ENCODE data around the gene SPATA9.

The SPATA9 gene

DNA sequence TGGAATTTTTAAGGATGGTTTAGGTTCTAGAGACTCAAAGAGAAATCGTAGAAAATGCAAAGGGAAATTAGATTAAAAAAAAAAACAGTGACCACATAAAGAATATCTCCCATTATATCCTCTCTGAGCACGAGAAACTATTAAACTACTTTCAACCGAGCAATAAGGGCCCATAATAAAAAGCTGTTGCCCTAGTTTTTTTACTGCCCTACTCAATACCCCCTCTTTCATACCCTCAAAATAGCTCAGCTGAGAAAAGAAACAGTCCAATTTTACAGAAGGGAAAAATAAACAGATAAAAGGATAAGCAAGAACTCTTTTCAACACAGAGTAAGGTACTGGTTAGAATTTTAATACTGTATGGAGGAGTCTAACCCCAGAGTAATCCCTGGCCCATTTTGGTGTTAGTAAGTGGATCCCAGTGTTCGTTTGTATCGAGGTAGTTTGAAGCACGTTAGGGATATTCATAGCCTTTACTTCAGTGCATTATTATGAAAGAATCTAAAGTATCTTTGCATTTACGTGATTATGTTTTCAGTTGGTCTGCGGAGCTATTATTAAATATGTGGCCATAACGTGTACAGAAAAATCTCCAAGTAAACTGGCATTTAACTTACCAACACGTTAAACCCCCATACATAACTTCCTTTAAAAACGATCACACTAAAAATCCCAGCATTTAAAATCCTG is 47.4 kb upstream of the SPATA9 start:
- no peak overlapping the region for H4K91ac ChIP-seq (ENCODE audit: low read depth, low read length)
- no peak overlapping the region for H2BK5ac ChIP-seq (ENCODE audit: low read depth, low read length, poor library complexity)
- no peak overlapping the region for H3K14ac ChIP-seq (ENCODE audit: low read length)
- no peak overlapping the region for H3K18ac ChIP-seq (ENCODE audit: low read length)
- no peak overlapping the region for H3K23ac ChIP-seq (ENCODE audit: low read length)
- no peaks in the 10 kb centered on the region for H3K9me3 ChIP-seq (ENCODE audit: insufficient read depth, low read depth, low read length)
- no peak overlapping the region for H2AFZ ChIP-seq (ENCODE audit: insufficient read depth, low read length, poor library complexity)
- H2BK120ac ChIP-seq (ENCODE audit: insufficient read depth, low read length, poor library complexity): no peak overlapping the region
- peaks cover 0 to 2% of the 10 kb centered on the region in 2 experiments for H3K36me3 ChIP-seq (ENCODE audit: control insufficient read depth in 1 of 2, insufficient read depth in 2 of 2, low read length in 2 of 2)
- no peak overlapping the region for H2BK12ac ChIP-seq (ENCODE audit: low read length)
- H3K4me2 ChIP-seq (ENCODE audit: low read length): peak overlapping the region; percentile 76
- no peak overlapping the region for H2AK5ac ChIP-seq (ENCODE audit: low read length)
- H3K79me1 ChIP-seq (ENCODE audit: low read length): peaks cover 24% of the 10 kb centered on the region
- no peak overlapping the region for H3K4ac ChIP-seq (ENCODE audit: low read depth, low read length)
- H3K27ac ChIP-seq (ENCODE audit: low read depth, low read length): peak overlapping the region; percentile 88
- H4K8ac ChIP-seq (ENCODE audit: low read depth, low read length): no peak overlapping the region
- DNase-seq: no peak
- H3K79me2 ChIP-seq (ENCODE audit: control insufficient read depth, insufficient read depth, low read length, poor library complexity): peaks cover 13% of the 10 kb centered on the region
- peaks cover 3 to 9% of the 10 kb centered on the region in 2 experiments for H3K4me1 ChIP-seq (ENCODE audit: control insufficient read depth in 1 of 2, insufficient read depth in 2 of 2, low read length in 2 of 2)
- H3K4me3 ChIP-seq (ENCODE audit: low read depth, low read length): no peak overlapping the region
- no CpG with 5 or more reads among the region's 11 CpGs for WGBS (ENCODE audit: extremely low coverage, insufficient coverage, insufficient read length)
- H3K27me3 ChIP-seq (ENCODE audit: insufficient read depth, low read length): no peaks in the 10 kb centered on the region
- H3K9ac ChIP-seq (ENCODE audit: low read length): no peak overlapping the region
- H4K12ac ChIP-seq (ENCODE audit: low read depth, low read length): no peak overlapping the region

DNA sequence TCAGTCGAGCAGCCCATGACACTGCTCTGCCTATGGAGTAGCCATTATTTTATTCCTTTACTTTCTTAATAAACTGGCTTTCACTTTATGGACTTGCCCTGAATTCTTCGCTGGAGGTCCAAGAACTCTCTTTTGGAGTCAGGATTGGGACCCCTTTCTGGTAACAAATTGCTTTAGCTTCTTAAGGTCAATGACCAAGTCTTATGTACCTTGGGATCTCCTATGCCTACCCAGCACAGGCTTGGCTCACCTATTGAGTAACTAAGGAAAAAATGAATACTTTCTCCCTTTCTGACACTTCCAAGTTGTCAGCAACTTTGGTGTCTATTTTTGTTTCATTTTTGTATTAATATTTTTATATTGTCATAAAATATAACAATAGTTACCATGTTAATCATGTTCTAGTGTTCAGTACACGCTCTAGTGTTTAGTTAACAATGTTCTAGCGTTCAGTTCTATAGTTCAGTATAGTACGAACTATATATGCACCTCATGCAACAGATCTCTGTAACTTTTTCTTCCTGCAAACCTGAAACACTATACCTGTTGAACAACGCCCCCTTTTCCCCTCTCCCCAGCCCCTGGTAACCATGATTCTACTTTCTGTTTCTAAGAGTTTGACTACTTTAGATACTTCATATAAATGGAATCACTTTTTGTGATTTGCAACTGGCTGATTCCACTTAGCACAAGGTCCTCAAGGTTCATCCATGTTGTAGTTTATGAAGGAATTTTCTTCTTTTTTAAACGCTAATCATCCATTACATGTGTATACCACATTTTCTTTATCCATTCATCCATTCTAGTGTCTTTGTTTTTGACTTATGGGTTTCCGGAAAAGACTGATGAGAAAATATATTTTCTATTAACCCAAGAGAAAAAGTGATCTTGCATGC is 46.6 kb upstream of the SPATA9 start:
- H3K27ac ChIP-seq (ENCODE audit: low read depth, low read length): peak overlapping the region; percentile 82
- H3K27me3 ChIP-seq (ENCODE audit: insufficient read depth, low read length): no peaks in the 10 kb centered on the region
- no peak overlapping the region for H3K4me2 ChIP-seq (ENCODE audit: low read length)
- H2BK12ac ChIP-seq (ENCODE audit: low read length): no peak overlapping the region
- H3K4ac ChIP-seq (ENCODE audit: low read depth, low read length): peak overlapping the region; percentile 33
- H4K12ac ChIP-seq (ENCODE audit: low read depth, low read length): no peak overlapping the region
- peaks cover 3 to 10% of the 10 kb centered on the region in 2 experiments for H3K4me1 ChIP-seq (ENCODE audit: control insufficient read depth in 1 of 2, insufficient read depth in 2 of 2, low read length in 2 of 2)
- H3K79me1 ChIP-seq (ENCODE audit: low read length): peaks cover 24% of the 10 kb centered on the region
- no peak overlapping the region for H3K14ac ChIP-seq (ENCODE audit: low read length)
- H3K9me3 ChIP-seq (ENCODE audit: insufficient read depth, low read depth, low read length): no peaks in the 10 kb centered on the region
- H3K9ac ChIP-seq (ENCODE audit: low read length): no peak overlapping the region
- H2BK120ac ChIP-seq (ENCODE audit: insufficient read depth, low read length, poor library complexity): peak overlapping the region; percentile 83
- H4K8ac ChIP-seq (ENCODE audit: low read depth, low read length): no peak overlapping the region
- peak overlapping the region; percentile 53 for H2BK5ac ChIP-seq (ENCODE audit: low read depth, low read length, poor library complexity)
- no peak overlapping the region for H2AFZ ChIP-seq (ENCODE audit: insufficient read depth, low read length, poor library complexity)
- no CpG with 5 or more reads among the region's 8 CpGs for WGBS (ENCODE audit: extremely low coverage, insufficient coverage, insufficient read length)
- H2AK5ac ChIP-seq (ENCODE audit: low read length): no peak overlapping the region
- H4K91ac ChIP-seq (ENCODE audit: low read depth, low read length): peak overlapping the region; percentile 33
- H3K4me3 ChIP-seq (ENCODE audit: low read depth, low read length): no peak overlapping the region
- H3K18ac ChIP-seq (ENCODE audit: low read length): no peak overlapping the region
- H3K23ac ChIP-seq (ENCODE audit: low read length): no peak overlapping the region
- peaks cover 11% of the 10 kb centered on the region for H3K79me2 ChIP-seq (ENCODE audit: control insufficient read depth, insufficient read depth, low read length, poor library complexity)
- peak in 1 of 2 donors; percentile 21 for DNase-seq
- peaks cover 0 to 2% of the 10 kb centered on the region in 2 experiments for H3K36me3 ChIP-seq (ENCODE audit: control insufficient read depth in 1 of 2, insufficient read depth in 2 of 2, low read length in 2 of 2)

DNA sequence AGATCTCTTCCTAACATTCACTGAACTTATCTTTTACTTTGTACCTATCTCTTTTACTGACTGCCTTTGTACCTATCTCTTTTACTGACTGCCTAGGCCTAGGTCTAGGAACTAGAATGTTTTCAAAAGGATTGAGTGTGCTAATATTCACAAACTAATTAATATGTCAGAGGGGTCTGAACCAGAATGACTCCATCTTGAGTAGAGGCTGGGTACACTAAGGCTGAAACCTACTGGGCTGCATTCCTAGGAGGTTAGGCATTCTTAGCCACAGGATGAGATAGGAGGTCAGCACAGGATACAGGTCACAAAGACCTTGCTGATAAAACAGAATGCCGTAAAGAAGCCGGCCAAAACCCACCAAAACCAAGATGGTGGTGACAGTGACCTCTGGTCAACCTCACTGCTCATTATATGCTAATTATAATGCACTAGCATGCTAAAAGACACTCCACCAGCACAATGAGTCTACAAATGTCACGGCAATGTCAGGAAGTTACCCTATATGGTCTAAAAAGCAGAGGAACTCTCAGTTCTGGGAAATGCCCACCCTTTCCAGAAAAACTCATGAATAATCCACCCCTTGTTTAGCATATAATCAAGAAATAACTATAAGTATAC is 45.8 kb upstream of the SPATA9 start:
- H2AK5ac ChIP-seq (ENCODE audit: low read length): no peak overlapping the region
- H3K9ac ChIP-seq (ENCODE audit: low read length): no peak overlapping the region
- no peak overlapping the region for H2BK120ac ChIP-seq (ENCODE audit: insufficient read depth, low read length, poor library complexity)
- no peak overlapping the region for H4K8ac ChIP-seq (ENCODE audit: low read depth, low read length)
- peak overlapping the region; percentile 82 for H3K27ac ChIP-seq (ENCODE audit: low read depth, low read length)
- no peak overlapping the region for H3K4me2 ChIP-seq (ENCODE audit: low read length)
- no peak overlapping the region for H2BK12ac ChIP-seq (ENCODE audit: low read length)
- H3K4ac ChIP-seq (ENCODE audit: low read depth, low read length): peak overlapping the region; percentile 33
- DNase-seq: peak; percentile 45 to 66
- no peak overlapping the region for H4K12ac ChIP-seq (ENCODE audit: low read depth, low read length)
- no peaks in the 10 kb centered on the region for H3K9me3 ChIP-seq (ENCODE audit: insufficient read depth, low read depth, low read length)
- peak overlapping the region; percentile 64 for H4K91ac ChIP-seq (ENCODE audit: low read depth, low read length)
- peaks cover 24% of the 10 kb centered on the region for H3K79me1 ChIP-seq (ENCODE audit: low read length)
- H3K27me3 ChIP-seq (ENCODE audit: insufficient read depth, low read length): no peaks in the 10 kb centered on the region
- no peak overlapping the region for H3K4me3 ChIP-seq (ENCODE audit: low read depth, low read length)
- peaks cover 11% of the 10 kb centered on the region for H3K79me2 ChIP-seq (ENCODE audit: control insufficient read depth, insufficient read depth, low read length, poor library complexity)
- H3K36me3 ChIP-seq (ENCODE audit: control insufficient read depth in 1 of 2, insufficient read depth in 2 of 2, low read length in 2 of 2): peaks cover 0 to 4% of the 10 kb centered on the region in 2 experiments
- no peak overlapping the region for H3K18ac ChIP-seq (ENCODE audit: low read length)
- no peak overlapping the region for H3K23ac ChIP-seq (ENCODE audit: low read length)
- WGBS (ENCODE audit: extremely low coverage, insufficient coverage, insufficient read length): no CpG with 5 or more reads among the region's 3 CpGs
- no peak overlapping the region for H2BK5ac ChIP-seq (ENCODE audit: low read depth, low read length, poor library complexity)
- peaks cover 3 to 12% of the 10 kb centered on the region in 2 experiments for H3K4me1 ChIP-seq (ENCODE audit: control insufficient read depth in 1 of 2, insufficient read depth in 2 of 2, low read length in 2 of 2)
- no peak overlapping the region for H3K14ac ChIP-seq (ENCODE audit: low read length)
- H2AFZ ChIP-seq (ENCODE audit: insufficient read depth, low read length, poor library complexity): no peak overlapping the region

DNA sequence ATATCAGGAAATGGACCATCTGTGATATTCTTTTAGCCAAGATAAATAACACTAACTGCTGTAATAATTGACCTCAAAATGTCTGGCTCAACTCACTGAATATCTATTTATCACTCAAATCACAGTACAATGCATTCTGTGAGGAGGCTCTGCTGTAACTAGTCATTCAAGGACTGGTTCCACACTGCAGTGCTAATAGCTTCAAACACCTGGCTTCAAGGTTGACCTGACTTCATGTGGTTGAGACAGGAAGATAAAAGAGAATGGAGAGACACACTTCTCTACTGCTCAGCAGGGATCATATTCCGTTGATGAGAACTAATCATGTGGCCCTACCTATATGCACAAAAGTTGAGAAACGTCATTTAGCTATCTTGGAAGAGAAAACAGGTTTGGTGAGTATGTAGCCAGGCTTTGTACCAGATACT is 45.0 kb upstream of the SPATA9 start:
- H3K23ac ChIP-seq (ENCODE audit: low read length): no peak overlapping the region
- no CpG with 5 or more reads among the region's 2 CpGs for WGBS (ENCODE audit: extremely low coverage, insufficient coverage, insufficient read length)
- no peak overlapping the region for H3K9ac ChIP-seq (ENCODE audit: low read length)
- H3K27ac ChIP-seq (ENCODE audit: low read depth, low read length): peak overlapping the region; percentile 82
- DNase-seq: peak; percentile 69 to 91
- H4K91ac ChIP-seq (ENCODE audit: low read depth, low read length): no peak overlapping the region
- H3K79me2 ChIP-seq (ENCODE audit: control insufficient read depth, insufficient read depth, low read length, poor library complexity): peaks cover 11% of the 10 kb centered on the region
- no peaks in the 10 kb centered on the region for H3K9me3 ChIP-seq (ENCODE audit: insufficient read depth, low read depth, low read length)
- no peak overlapping the region for H2BK120ac ChIP-seq (ENCODE audit: insufficient read depth, low read length, poor library complexity)
- no peak overlapping the region for H2BK12ac ChIP-seq (ENCODE audit: low read length)
- no peak overlapping the region for H2AFZ ChIP-seq (ENCODE audit: insufficient read depth, low read length, poor library complexity)
- no peak overlapping the region for H4K8ac ChIP-seq (ENCODE audit: low read depth, low read length)
- no peak overlapping the region for H3K18ac ChIP-seq (ENCODE audit: low read length)
- H2BK5ac ChIP-seq (ENCODE audit: low read depth, low read length, poor library complexity): peak overlapping the region; percentile 39
- peaks cover 24% of the 10 kb centered on the region for H3K79me1 ChIP-seq (ENCODE audit: low read length)
- H3K4ac ChIP-seq (ENCODE audit: low read depth, low read length): no peak overlapping the region
- H2AK5ac ChIP-seq (ENCODE audit: low read length): no peak overlapping the region
- peaks cover 0 to 5% of the 10 kb centered on the region in 2 experiments for H3K36me3 ChIP-seq (ENCODE audit: control insufficient read depth in 1 of 2, insufficient read depth in 2 of 2, low read length in 2 of 2)
- H3K14ac ChIP-seq (ENCODE audit: low read length): no peak overlapping the region
- H3K27me3 ChIP-seq (ENCODE audit: insufficient read depth, low read length): no peaks in the 10 kb centered on the region
- peak overlapping the region; percentile 9 for H3K4me2 ChIP-seq (ENCODE audit: low read length)
- H4K12ac ChIP-seq (ENCODE audit: low read depth, low read length): no peak overlapping the region
- no peak overlapping the region for H3K4me3 ChIP-seq (ENCODE audit: low read depth, low read length)
- H3K4me1 ChIP-seq (ENCODE audit: control insufficient read depth in 1 of 2, insufficient read depth in 2 of 2, low read length in 2 of 2): peaks cover 3 to 13% of the 10 kb centered on the region in 2 experiments

Data from trophoblast cell (in vitro differentiated cells and primary cell).